A673 (cell line): ENCODE data around the gene HMGXB3. TPM values are rescaled to one million over a fixed set of nuclear protein-coding genes. Genes with fewer than 3 reads are reported as not detected.

Experiments
- BruUV-seq: library from RNA; stranded (reverse); fragments of 400-500 nt; replicated peaks from 2 replicates; lab custom pipeline; 2021; lab: Mats Ljungman, UMichigan
- CTCF ChIA-PET: fragments of 300-600 bp; sonication (Branson Sonifier 250); formaldehyde crosslinking; loops from one replicate; lab custom pipeline; 2022; ENCODE audit warnings: antibody characterized with exemption; lab: Charles Lee
- POLR2A ChIA-PET: fragments of 300-600 bp; sonication (Branson Sonifier 250); formaldehyde crosslinking; loops from one replicate; lab custom pipeline; 2022; ENCODE audit warnings: antibody characterized with exemption; ENCODE audit not compliant: low non-redundant PET; lab: Charles Lee
- DNase-seq: peaks from one replicate; pipeline ENCODE4 v3.0.0-alpha.2; 2015; ENCODE audit warnings: low spot score
- H3K27ac ChIP-seq: fragments of 200-600 bp; sonication (generic); 2 replicates; pipeline ENCODE4 v1.5.1; 2016; ENCODE audit warnings: mixed run types, low read depth, mild to moderate bottlenecking, mixed read lengths, antibody characterized with exemption, low read length; ENCODE audit not compliant: poor library complexity, severe bottlenecking
- H3K27me3 ChIP-seq: fragments of 200-600 bp; sonication (generic); replicated peaks from 2 replicates; pipeline ENCODE4 v1.6.1; 2017; ENCODE audit warnings: mixed run types, low read depth, mild to moderate bottlenecking, mixed read lengths, antibody characterized with exemption, low read length; ENCODE audit not compliant: insufficient read depth, poor library complexity
- H3K36me3 ChIP-seq: fragments of 200-600 bp; sonication (generic); 2 replicates; pipeline ENCODE4 v1.6.1; 2016; ENCODE audit warnings: mixed run types, mild to moderate bottlenecking, mixed read lengths, antibody characterized with exemption, low read length; ENCODE audit not compliant: insufficient read depth, poor library complexity, severe bottlenecking
- H3K4me1 ChIP-seq: fragments of 200-600 bp; sonication (generic); 2 replicates; pipeline ENCODE4 v1.6.1; 2017; ENCODE audit warnings: mixed run types, mild to moderate bottlenecking, mixed read lengths, antibody characterized with exemption, low read length; ENCODE audit not compliant: insufficient read depth, poor library complexity, severe bottlenecking
- H3K4me3 ChIP-seq: fragments of 200-600 bp; sonication (generic); 2 replicates; pipeline ENCODE4 v1.5.1; 2016; ENCODE audit warnings: low read depth, mixed run types, mild to moderate bottlenecking, mixed read lengths, low read length; ENCODE audit not compliant: poor library complexity, severe bottlenecking
- H3K9me3 ChIP-seq: fragments of 200-600 bp; sonication (generic); 2 replicates; pipeline ENCODE4 v1.6.1; 2016; ENCODE audit warnings: mixed run types, low read depth, mild to moderate bottlenecking, mixed read lengths, antibody characterized with exemption, low read length; ENCODE audit not compliant: poor library complexity, severe bottlenecking
- CTCF ChIP-seq: fragments of 300-800, 200-600 bp; sonication (generic); conservative IDR thresholded peaks from 2 replicates; pipeline ENCODE4 v1.5.1; 2017; ENCODE audit warnings: low read depth, mild to moderate bottlenecking, antibody characterized with exemption, low read length, moderate library complexity, mixed read lengths
- EZH2 ChIP-seq: fragments of 200-600 bp; sonication (generic); IDR thresholded peaks from 2 replicates; pipeline ENCODE4 v1.6.1; 2017; ENCODE audit warnings: borderline replicate concordance, low read depth, mild to moderate bottlenecking, mixed read lengths, antibody characterized with exemption, low read length; ENCODE audit not compliant: poor library complexity, severe bottlenecking
- intact Hi-C: fragments of 100-400 bp; cut with micrococcal nuclease; formaldehyde crosslinking; loops from one replicate; pipeline ENCODE4 v1.10.0; 2022; ENCODE audit not compliant: unreplicated experiment
- total RNA-seq: library from RNA; stranded (reverse); gene quantifications from 2 replicates; pipeline ENCODE4 v1.2.3, GENCODE V29; 2021

Gene HMGXB3
- total RNA-seq, 1 experiment from 2014 or later: 52.6 TPM

DNA sequence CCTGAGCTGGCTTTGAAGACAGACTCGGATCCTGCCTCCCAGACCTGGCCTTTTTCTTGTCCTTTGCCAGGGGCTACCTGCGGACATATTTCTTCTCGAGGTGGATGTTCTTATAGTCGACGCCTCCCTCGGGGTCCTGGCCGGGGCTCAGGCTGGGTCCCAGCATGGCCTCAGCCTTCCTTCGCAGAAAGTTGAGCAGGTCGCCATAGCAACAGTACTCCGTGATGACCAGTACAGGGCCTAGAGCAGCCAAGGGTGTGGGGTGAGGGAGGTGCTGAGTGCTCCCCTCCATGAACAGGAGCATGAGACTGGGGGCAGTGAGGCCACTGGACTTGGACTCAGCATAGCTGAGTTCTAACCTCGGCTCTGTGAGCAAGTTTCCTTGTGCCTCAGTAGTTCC lies 59.1 kb downstream of the HMGXB3 start:
- H3K27me3 ChIP-seq: no peaks in the 10 kb centered on the region
- BruUV-seq: no TSS peak
- POLR2A ChIA-PET: no interaction called here
- no peak for DNase-seq
- CTCF ChIA-PET: no interaction called here
- no peak overlapping the region for H3K27ac ChIP-seq
- no peak overlapping the region for H3K4me3 ChIP-seq
- H3K9me3 ChIP-seq: no peaks in the 10 kb centered on the region
- TF ChIP-seq CTCF (no peak), EZH2 (no peak)
- H3K4me1 ChIP-seq: no peaks in the 10 kb centered on the region
- peaks cover 5% of the 10 kb centered on the region for H3K36me3 ChIP-seq
- intact Hi-C loops: no loop called here

- no peaks in the 10 kb centered on the region for H3K4me1 ChIP-seq
- no peaks in the 10 kb centered on the region for H3K27me3 ChIP-seq
- no peak for DNase-seq
- no TSS peak for BruUV-seq
- no peak overlapping the region for H3K27ac ChIP-seq
- H3K4me3 ChIP-seq: no peak overlapping the region
- no peaks in the 10 kb centered on the region for H3K9me3 ChIP-seq
- ChIA-PET CTCF (no interaction called here), POLR2A (no interaction called here)
- intact Hi-C loops: no loop called here
- TF ChIP-seq CTCF: no peak
- no peak for TF ChIP-seq EZH2
- H3K36me3 ChIP-seq: no peaks in the 10 kb centered on the region
These were observed 59.9 kb downstream of the HMGXB3 start for GRCh38 chr5:150060471-150060870.

DNA sequence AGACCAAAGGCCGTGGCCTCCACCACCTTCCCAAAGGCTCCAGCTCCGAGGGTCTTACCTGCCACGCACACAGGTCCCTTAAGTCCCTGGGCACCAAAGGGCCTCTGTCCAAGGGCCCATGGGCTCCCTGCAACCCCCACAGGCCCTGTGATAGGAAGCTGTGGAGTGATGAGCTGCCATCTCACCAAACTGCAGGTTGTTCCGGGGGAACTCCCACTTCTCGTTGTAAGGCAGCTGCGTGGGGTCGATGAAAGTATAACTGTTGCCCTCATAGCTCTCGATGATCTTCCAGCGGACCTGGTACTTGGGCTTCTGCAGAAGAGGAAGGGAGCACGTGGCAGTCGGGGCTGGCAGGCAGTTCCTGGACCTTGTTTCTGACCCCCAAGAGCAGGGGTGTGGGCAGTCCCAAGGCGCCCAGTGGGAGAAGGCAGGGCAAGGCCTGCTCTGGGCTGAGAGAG lies 61.0 kb downstream of the HMGXB3 start:
- ChIA-PET POLR2A (no interaction called here), CTCF (no interaction called here)
- H3K4me3 ChIP-seq: no peak overlapping the region
- BruUV-seq: no TSS peak
- no peaks in the 10 kb centered on the region for H3K27me3 ChIP-seq
- H3K27ac ChIP-seq: no peak overlapping the region
- DNase-seq: no peak
- no peaks in the 10 kb centered on the region for H3K9me3 ChIP-seq
- TF ChIP-seq EZH2: no peak
- no peak for TF ChIP-seq CTCF
- no peaks in the 10 kb centered on the region for H3K4me1 ChIP-seq
- intact Hi-C loops: no loop called here
- no peaks in the 10 kb centered on the region for H3K36me3 ChIP-seq
